ENCODE data around the gene AOAH. TPM values are rescaled to one million over a fixed set of nuclear protein-coding genes. Genes with fewer than 3 reads are reported as not detected.
A peak's percentile ranks its signal among the peaks of the same experiment; 100 is the strongest.
"Not testable (repeated sequence)": the region's sequence is repeated elsewhere in the genome, so short reads cannot be mapped to it uniquely, and the experiment has no call there.

AOAH gene
- total RNA-seq, 1 donor = not detected

GRCh38 chr7:36474283-36475010 is 249.8 kb downstream of the AOAH start:
- no peak for TF ChIP-seq CTCF (IDR thresholded peaks at IDR 0.05; ENCODE audit: insufficient read depth, low read depth, low read length)
- peak; percentile 30 for DNase-seq (ENCODE audit: low read depth)
- H3K4me3 ChIP-seq (ENCODE audit: low read depth, low read length) = no peak overlapping the region

- H3K4me3 ChIP-seq (ENCODE audit: low read depth, low read length) = no peak overlapping the region
- peak; percentile 66 for TF ChIP-seq CTCF (IDR thresholded peaks at IDR 0.05; ENCODE audit: insufficient read depth, low read depth, low read length)
- peak; percentile 28 for DNase-seq (ENCODE audit: low read depth)
These were observed 250.6 kb downstream of the AOAH start for GRCh38 chr7:36473454-36474282.

- DNase-seq (ENCODE audit: low read depth) = no peak
- H3K4me3 ChIP-seq (ENCODE audit: low read depth, low read length) = no peak overlapping the region
- TF ChIP-seq CTCF (IDR thresholded peaks at IDR 0.05; ENCODE audit: insufficient read depth, low read depth, low read length) = no peak
These were observed 252.1 kb downstream of the AOAH start for GRCh38 chr7:36472141-36472729.

GRCh38 chr7:36469236-36469635 is 255.1 kb downstream of the AOAH start:
- DNase-seq (ENCODE audit: low read depth) = no peak

GRCh38 chr7:36468370-36469101 is 255.8 kb downstream of the AOAH start:
- DNase-seq (ENCODE audit: low read depth) = no peak
- H3K4me3 ChIP-seq (ENCODE audit: low read depth, low read length) = no peak overlapping the region
- TF ChIP-seq CTCF (IDR thresholded peaks at IDR 0.05; ENCODE audit: insufficient read depth, low read depth, low read length) = no peak

More at GRCh38 chr7:36469236-36469635, 255.1 kb downstream of the AOAH start:
- no peak overlapping the region for H3K4me3 ChIP-seq (ENCODE audit: low read depth, low read length)
- TF ChIP-seq CTCF (IDR thresholded peaks at IDR 0.05; ENCODE audit: insufficient read depth, low read depth, low read length) = no peak

- not testable (repeated sequence) for H3K4me3 ChIP-seq (ENCODE audit: low read depth, low read length); DNase-seq (ENCODE audit: low read depth)
These were observed 258.3 kb downstream of the AOAH start for GRCh38 chr7:36466001-36466400.

Data from fibroblast of villous mesenchyme (primary cell).